ENCODE measurements around the gene HID1.

- TF ChIP-seq PATZ1 (CRISPR knock-in tag; IDR thresholded peaks at IDR 0.05; ENCODE audit: borderline replicate concordance) (no peak), ISL1 (CRISPR knock-in tag; IDR thresholded peaks at IDR 0.05) (no peak), ARNTL (CRISPR knock-in tag; IDR thresholded peaks at IDR 0.05; ENCODE audit: borderline replicate concordance, low read depth) (no peak), ZFP3 (CRISPR knock-in tag; IDR thresholded peaks at IDR 0.05) (no peak), TCF4 (CRISPR knock-in tag; IDR thresholded peaks at IDR 0.05; ENCODE audit: borderline replicate concordance) (no peak), POU6F1 (CRISPR knock-in tag; IDR thresholded peaks at IDR 0.05; ENCODE audit: borderline replicate concordance, low read depth) (no peak), CREB5 (CRISPR knock-in tag; IDR thresholded peaks at IDR 0.05; ENCODE audit: low read depth) (no peak), ESRRG (CRISPR knock-in tag; IDR thresholded peaks at IDR 0.05) (no peak), RARB (CRISPR knock-in tag; IDR thresholded peaks at IDR 0.05) (no peak), ZC3H10 (CRISPR knock-in tag; IDR thresholded peaks at IDR 0.05) (no peak), SNAI2 (CRISPR knock-in tag; IDR thresholded peaks at IDR 0.05) (no peak), BACH2 (CRISPR knock-in tag; IDR thresholded peaks at IDR 0.05; ENCODE audit: borderline replicate concordance) (no peak), ZNF8 (CRISPR knock-in tag; IDR thresholded peaks at IDR 0.05) (no peak), ZNF70 (CRISPR knock-in tag; IDR thresholded peaks at IDR 0.05) (no peak)
Measured at GRCh38 chr17:74937064-74938051, 35.2 kb downstream of the HID1 start.

Data from SK-N-SH treated with all-trans-retinoic acid at 6 μM for 48 hours (cell line).